K562 (cell line): Measurements from ENCODE around the gene PELI1. TPM values are rescaled to one million over a fixed set of nuclear protein-coding genes. Genes with fewer than 3 reads are reported as not detected.

Experiments
- ATAC-seq: fragments of 200-7000 bp; cut with Tn5 transposase; 3 replicates; pipeline ENCODE4 v1.9.1; 2020; ENCODE audit warnings: moderate library complexity
- BruUV-seq: library from RNA; stranded (reverse); fragments of 400-500 nt; replicated peaks from 2 replicates; lab custom pipeline; 2021; lab: Mats Ljungman, UMichigan
- CTCF ChIA-PET: fragments of 300-600 bp; formaldehyde crosslinking; extraction: SDS; loops from one replicate; lab custom pipeline; 2021; ENCODE audit warnings: low intra/inter-chr PET ratio; lab: Yijun Ruan, JAX
- POLR2A ChIA-PET: fragments of 300-600, 350-650 bp; sonication (Branson Sonifier 250); formaldehyde crosslinking; extraction: SDS; loops from one replicate; lab custom pipeline; 2021; ENCODE audit warnings: antibody characterized with exemption, inconsistent platforms; lab: Yijun Ruan, JAX
- DNase-seq, 4 experiments: peaks; one replicate each; pipeline versions ENCODE4 v3.0.0 to v3.0.0-alpha.2; 2011 to 2018; ENCODE audit warnings: low spot score in 3 of 4, mixed read lengths in 3 of 4; ENCODE audit errors: extremely low read depth in 1 of 4
- FAIRE-seq: peaks from 2 replicates; lab custom pipeline; 2011; peaks lifted over from hg19 to GRCh38; lab: Jason Lieb, UNC
- H2AFZ ChIP-seq: 2 replicates; pipeline ENCODE4 v1.6.0; 2011; ENCODE audit warnings: low read depth, low read length, control low read depth, inconsistent platforms
- H3K27ac ChIP-seq: fragments of 200-600 bp; 3 replicates; pipeline ENCODE4 v1.8.0; 2011; ENCODE audit warnings: low read depth, mild to moderate bottlenecking, control low read depth, inconsistent platforms, low read length, moderate library complexity, mixed read lengths; ENCODE audit errors: extremely low read depth
- H3K27me3 ChIP-seq, 2 experiments: fragments of 300-600 bp in 1 of 2; 2 replicates in 1 of 2; 3 replicates in 1 of 2; pipeline versions ENCODE4 v1.6.0 to v1.8.0; 2011; ENCODE audit warnings: inconsistent platforms in 2 of 2, low read length in 2 of 2, mild to moderate bottlenecking in 1 of 2, mixed read lengths in 1 of 2, moderate library complexity in 1 of 2; ENCODE audit not compliant: control insufficient read depth in 2 of 2, insufficient read depth in 2 of 2
- H3K36me3 ChIP-seq: fragments of 300-600 bp; 3 replicates; pipeline ENCODE4 v1.8.0; 2011; ENCODE audit warnings: mild to moderate bottlenecking, low read length, inconsistent platforms; ENCODE audit not compliant: control insufficient read depth, insufficient read depth
- H3K4me1 ChIP-seq, 2 experiments: fragments of 200-600 bp in 1 of 2; replicated peaks in 1 of 2; 2 replicates in 1 of 2; 3 replicates in 1 of 2; pipeline versions ENCODE4 v1.5.1 to v1.8.0; 2011; ENCODE audit warnings: inconsistent platforms in 2 of 2, low read length in 2 of 2, mild to moderate bottlenecking in 1 of 2, mixed read lengths in 1 of 2, moderate library complexity in 1 of 2; ENCODE audit not compliant: control insufficient read depth in 2 of 2, insufficient read depth in 2 of 2
- H3K4me2 ChIP-seq: 2 replicates; pipeline ENCODE4 v1.6.1; 2011; ENCODE audit warnings: low read length, control low read depth, inconsistent platforms, mixed read lengths; ENCODE audit not compliant: insufficient read depth
- H3K4me3 ChIP-seq: fragments of 200-600 bp; sonication (generic), shearing (Covaris generic); 2 replicates; pipeline ENCODE4 v1.5.1; 2016; ENCODE audit warnings: control low read depth, inconsistent platforms
- H3K79me2 ChIP-seq: fragments of 200-600 bp; 3 replicates; pipeline ENCODE4 v1.8.0; 2011; ENCODE audit warnings: low read length, inconsistent platforms; ENCODE audit not compliant: control insufficient read depth, insufficient read depth
- H3K9ac ChIP-seq, 2 experiments: 2 replicates each; pipeline versions ENCODE4 v1.6.0 to v1.6.1; 2011; ENCODE audit warnings: low read depth in 2 of 2, low read length in 2 of 2, control low read depth in 1 of 2, inconsistent platforms in 1 of 2, mild to moderate bottlenecking in 1 of 2, mixed read lengths in 1 of 2; ENCODE audit not compliant: insufficient read depth in 1 of 2
- H3K9me1 ChIP-seq: one replicate; pipeline ENCODE4 v1.6.0; 2011; ENCODE audit warnings: inconsistent platforms, mild to moderate bottlenecking, low read length, moderate library complexity; ENCODE audit not compliant: control insufficient read depth, insufficient read depth
- H3K9me3 ChIP-seq: replicated peaks from 2 replicates; pipeline ENCODE4 v1.5.1; 2011; ENCODE audit warnings: low read depth, low read length, inconsistent platforms; ENCODE audit not compliant: control insufficient read depth, insufficient read depth
- H4K20me1 ChIP-seq: replicated peaks from 2 replicates; pipeline ENCODE4 v1.6.1; 2011; ENCODE audit warnings: low read length, inconsistent platforms, mixed read lengths; ENCODE audit not compliant: control insufficient read depth, insufficient read depth
- FOXJ2 ChIP-seq: fragments of 200-800 bp; sonication (Bioruptor generic); IDR thresholded peaks from 2 replicates; pipeline ENCODE4 v1.6.1; 2016; ENCODE audit warnings: missing genetic modification characterization, missing compliant biosample characterization
- HINFP ChIP-seq: fragments of 450-650 bp; conservative IDR thresholded peaks from 2 replicates; pipeline ENCODE4 v1.6.1; 2016; ENCODE audit warnings: missing genetic modification characterization, low read depth, mild to moderate bottlenecking, control low read depth, missing compliant biosample characterization
- NR2C2 ChIP-seq, 2 experiments: fragments of 200-800 bp in 1 of 2; sonication (Bioruptor generic) in 1 of 2; sonication (generic) in 1 of 2; formaldehyde crosslinking in 1 of 2; IDR thresholded peaks; 2 replicates each; pipeline versions ENCODE4 v1.6.1 to v1.8.0; 2016 to 2022; ENCODE audit warnings: mild to moderate bottlenecking in 1 of 2, missing compliant biosample characterization in 1 of 2, missing genetic modification characterization in 1 of 2, missing genetic modification reagents in 1 of 2
- PHB ChIP-seq: fragments of 250-450 bp; sonication (Bioruptor Pico); IDR thresholded peaks from 2 replicates; pipeline ENCODE4 v1.5.0; 2021
- ZNF124 ChIP-seq: sonication (generic); formaldehyde crosslinking; IDR thresholded peaks from 2 replicates; pipeline ENCODE4 v1.8.1; 2022; ENCODE audit warnings: missing genetic modification reagents
- WGBS: fragments of 100-300 bp; shearing (Covaris generic); methylation state at CpG from one replicate; pipeline ENCODE4 v1.1.6; 2016; ENCODE audit warnings: low coverage, mixed read lengths; ENCODE audit not compliant: insufficient coverage; ENCODE audit errors: missing lambda C conversion rate; 5-methylcytosine and 5-hydroxymethylcytosine counted together
- in situ Hi-C: fragments of 300-500 bp; cut with MboI; formaldehyde crosslinking; loops from 4 replicates; pipeline ENCODE4 v1.15.0; 2018; ENCODE audit warnings: inconsistent platforms, mixed read lengths
- intact Hi-C: fragments of 100-400 bp; cut with micrococcal nuclease; formaldehyde crosslinking; loops from 2 replicates; pipeline ENCODE4 v1.14.2; 2022
- polyA plus RNA-seq, 8 experiments: library from polyadenylated mRNA; depleted of rRNA in 4 of 8; stranded (reverse) in 5 of 8; unstranded in 3 of 8; fragments of >200 nt; fragmentation: Nextera tagmentation in 2 of 8; fragmentation: Illumina TruSeq in 1 of 8; extraction: Ambion mirVana in 2 of 8; extraction: Trizol in 1 of 8; gene quantifications; 2 replicates each; pipeline versions ENCODE4 v1.2.1 to v1.2.3, GENCODE V29; 2011 to 2014; ENCODE audit warnings: inconsistent platforms in 1 of 8, missing spikeins in 1 of 8
- total RNA-seq, 7 experiments: library from RNA; depleted of rRNA in 6 of 7; stranded (reverse); fragments of >200 nt in 6 of 7; fragmentation: Illumina TruSeq in 2 of 7; extraction: Trizol in 2 of 7; gene quantifications; 2 replicates each; pipeline versions ENCODE4 v1.2.1 to v1.2.3, GENCODE V29; 2011 to 2021; ENCODE audit warnings: low replicate concordance in 1 of 7

The PELI1 gene
- total and polyA plus RNA-seq, 9 of the 15 experiments (the other 6 are each of a cell fraction or from before 2014, with no cell fraction given) = 3.3 to 19.2 (median 12.5) TPM

GRCh38 chr2:64168201-64168600, 24.0 kb upstream of the PELI1 start (continued):
- TF ChIP-seq HINFP (tag) = no peak

- Histone ChIP-seq H3K9me1 (no peaks in the 10 kb centered on the region), H3K36me3 (no peaks in the 10 kb centered on the region), H3K4me2 (no peak overlapping the region)
- in situ Hi-C loops = no loop called here
- no peak for DNase-seq
- TF ChIP-seq NR2C2 (CRISPR knock-in tag; IDR thresholded peaks at IDR 0.05) (no peak), NR2C2 (tag; IDR thresholded peaks at IDR 0.05) (no peak), FOXJ2 (tag) (no peak), ZNF124 (CRISPR knock-in tag) (no peak), PHB (CRISPR knock-in tag) (no peak)
- TF ChIP-seq, all 486 proteins: peak for 0
- ChIA-PET CTCF (no interaction called here), POLR2A (no interaction called here)
- Histone ChIP-seq H4K20me1 (no peaks in the 10 kb centered on the region), H3K9me3 (no peaks in the 10 kb centered on the region), H3K27me3 (peaks cover 0 to 4% of the 10 kb centered on the region in 2 experiments; a peak in 2 of 5 replicates), H3K4me1 (no peaks in the 10 kb centered on the region), H3K9ac (no peak overlapping the region), H3K79me2 (no peaks in the 10 kb centered on the region), H3K27ac (no peak overlapping the region), H3K4me3 (no peak overlapping the region), H2AFZ (0 out of 2 replicates have a peak overlapping the region, but pooled peaks have one; percentile 9)
- intact Hi-C loops = no loop called here
- 28% methylated on average over 4 of the region's 4 CpGs for WGBS
- peak; percentile 29 for FAIRE-seq
- no peak for ATAC-seq
- BruUV-seq = no TSS peak
These were observed 22.6 kb upstream of the PELI1 start for GRCh38 chr2:64166637-64167420.
